Activated CD8-positive, alpha-beta memory T cell treated with anti-CD3 and anti-CD28 coated beads, Interleukin-2, amount 50 U/mL, for 1 hour (primary cell): Measurements from ENCODE around the gene RAI1.

Experiments used
- DNase-seq: peaks from one replicate; pipeline ENCODE4 v3.0.0-alpha.2; 2020; ENCODE audit errors: extremely low read depth

RAI1 gene

GRCh38 chr17:17767154-17767869 lies 86.1 kb downstream of the RAI1 start:
- DNase-seq = no peak

GRCh38 chr17:17767887-17768418 lies 86.7 kb downstream of the RAI1 start:
- no peak for DNase-seq

DNA sequence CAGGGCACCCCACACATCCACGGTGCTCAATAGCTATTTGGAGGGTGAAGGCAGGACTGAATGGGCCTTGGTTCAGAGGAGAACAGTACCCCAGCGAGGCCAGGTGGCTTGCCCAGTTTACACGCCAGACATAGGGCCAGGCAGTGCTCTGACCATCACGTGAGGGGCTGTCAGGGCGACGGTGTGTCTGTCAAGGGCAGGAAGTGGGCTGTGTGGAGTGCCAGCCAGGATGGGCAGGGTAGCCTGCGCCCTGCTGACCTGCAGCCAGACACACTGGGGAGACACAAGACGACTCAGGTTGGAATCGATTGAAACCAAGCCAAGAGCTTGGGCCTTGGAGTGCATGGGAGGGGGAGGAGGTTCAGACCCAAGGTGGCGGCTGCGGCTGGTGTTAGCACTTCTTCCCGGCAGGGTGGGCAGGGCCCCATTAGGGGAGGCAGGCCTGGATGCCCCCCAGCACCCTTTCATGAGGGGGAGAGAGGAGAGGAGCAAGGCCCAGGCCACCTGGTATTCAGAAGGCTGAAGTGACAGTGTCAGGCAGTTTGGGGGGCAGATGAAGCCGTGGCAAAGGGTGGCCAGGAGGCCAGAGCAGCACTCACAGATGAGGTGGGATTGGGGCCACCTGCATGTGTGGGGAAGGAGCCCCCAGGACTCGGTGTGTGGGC lies 87.3 kb downstream of the RAI1 start:
- no peak for DNase-seq

GRCh38 chr17:17769869-17770631 lies 88.8 kb downstream of the RAI1 start:
- no peak for DNase-seq

DNA sequence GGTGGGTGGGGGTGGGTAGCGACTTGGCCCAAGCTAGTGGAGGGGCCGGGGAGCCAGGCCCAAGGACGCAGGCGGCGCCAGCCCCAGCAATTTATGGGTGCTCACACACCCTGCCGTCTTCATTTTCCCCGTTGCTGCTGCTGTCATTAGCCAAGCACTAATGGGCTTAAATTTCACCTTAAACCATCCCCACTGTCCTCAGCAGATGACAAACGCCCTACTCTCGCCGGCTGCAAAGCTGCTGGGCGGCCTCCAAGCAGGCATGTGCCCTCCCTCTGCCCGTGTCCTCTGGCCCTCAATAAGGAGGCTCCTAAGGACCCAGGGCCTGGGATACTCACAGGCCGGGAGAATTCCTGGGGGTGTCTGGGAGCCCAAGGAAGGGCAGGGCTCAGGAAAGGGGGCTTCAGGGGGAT lies 89.4 kb downstream of the RAI1 start:
- DNase-seq = no peak

GRCh38 chr17:17771498-17772201 lies 90.4 kb downstream of the RAI1 start:
- no peak for DNase-seq

- no peak for DNase-seq
Observed at GRCh38 chr17:17772231-17772630, 91.0 kb downstream of the RAI1 start.

- DNase-seq = no peak
Observed at GRCh38 chr17:17774009-17774881, 93.0 kb downstream of the RAI1 start.

DNA sequence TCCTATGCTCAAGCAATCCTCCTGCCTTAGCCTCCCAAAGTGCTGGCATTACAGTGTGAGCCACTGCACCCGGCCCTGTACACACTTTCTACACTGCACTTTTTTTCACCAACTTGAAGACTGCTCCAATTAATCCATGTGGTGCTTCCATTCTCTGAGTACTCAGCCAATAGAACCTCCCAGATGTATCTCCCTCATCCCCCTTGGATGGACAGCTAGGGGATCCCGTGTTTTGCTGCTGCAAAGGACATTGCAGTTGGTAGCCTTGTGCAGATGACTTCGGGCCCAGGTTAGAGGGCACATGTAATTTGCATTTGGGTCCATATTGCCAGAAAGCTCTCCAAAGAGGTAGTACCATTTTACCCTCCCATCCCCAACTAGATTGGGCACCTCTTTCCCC lies 95.6 kb downstream of the RAI1 start:
- no peak for DNase-seq

DNA sequence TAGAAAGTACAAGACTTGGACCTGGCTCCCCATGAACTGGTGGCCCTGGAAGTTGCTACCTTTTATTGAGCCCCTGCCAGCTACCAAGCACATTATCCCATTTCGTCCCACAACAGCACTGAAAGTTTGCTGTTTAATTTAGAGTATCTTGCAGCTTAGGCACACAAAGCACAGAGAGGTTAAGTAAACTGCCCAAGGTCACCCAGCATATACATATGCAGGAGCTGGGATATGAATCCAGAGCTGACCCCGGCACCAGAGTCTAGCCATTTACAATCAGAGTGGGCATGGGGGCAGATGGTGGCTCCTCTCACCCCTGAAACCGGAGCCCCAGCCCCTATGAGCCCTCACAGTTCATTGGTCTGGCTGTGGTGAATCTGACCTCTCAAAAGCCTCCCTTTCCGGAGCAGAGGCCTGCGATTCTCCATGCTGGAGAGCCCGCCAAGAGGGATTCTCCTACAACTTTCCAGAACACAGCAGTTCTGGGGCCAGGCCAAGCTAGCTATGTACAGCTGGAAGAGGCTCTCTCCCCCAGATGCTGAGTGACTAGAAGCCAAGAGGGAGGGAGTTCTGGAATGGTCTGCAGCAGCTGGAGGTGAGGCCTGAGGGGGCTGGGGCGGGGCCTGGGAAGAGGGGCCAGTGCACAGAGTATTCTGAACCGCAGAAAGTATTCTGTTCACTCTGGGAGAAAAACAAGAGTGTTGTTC lies 97.2 kb downstream of the RAI1 start:
- no peak for DNase-seq

DNA sequence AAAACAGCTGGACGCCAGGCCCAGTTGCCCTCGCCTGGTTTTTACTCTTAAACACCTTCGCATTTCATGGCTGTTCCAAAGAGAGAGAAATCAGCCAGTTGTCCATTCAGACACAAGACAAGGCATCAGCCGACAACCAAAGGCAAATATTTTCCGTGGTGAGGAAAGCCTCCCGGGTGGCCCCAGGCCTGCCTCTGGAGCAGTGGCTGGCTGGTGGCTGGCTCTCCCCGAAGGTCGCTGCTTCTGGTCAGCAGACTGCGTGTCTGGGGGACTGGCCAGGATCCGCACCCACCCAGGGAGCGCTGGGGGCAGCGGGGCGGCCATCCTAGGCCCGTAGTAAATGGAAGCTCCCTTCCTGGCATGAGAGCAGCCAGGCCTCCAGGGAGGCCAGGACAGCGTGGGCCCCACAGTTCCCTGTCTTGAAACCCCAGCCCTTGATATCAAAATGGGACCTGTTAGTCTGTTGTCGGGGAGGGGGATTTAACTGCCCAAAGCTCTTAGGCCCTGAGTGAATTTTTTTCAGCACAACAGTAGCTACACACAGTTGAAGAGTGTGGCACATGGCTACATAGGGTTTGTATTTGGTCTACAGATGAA lies 97.9 kb downstream of the RAI1 start:
- DNase-seq = no peak

DNA sequence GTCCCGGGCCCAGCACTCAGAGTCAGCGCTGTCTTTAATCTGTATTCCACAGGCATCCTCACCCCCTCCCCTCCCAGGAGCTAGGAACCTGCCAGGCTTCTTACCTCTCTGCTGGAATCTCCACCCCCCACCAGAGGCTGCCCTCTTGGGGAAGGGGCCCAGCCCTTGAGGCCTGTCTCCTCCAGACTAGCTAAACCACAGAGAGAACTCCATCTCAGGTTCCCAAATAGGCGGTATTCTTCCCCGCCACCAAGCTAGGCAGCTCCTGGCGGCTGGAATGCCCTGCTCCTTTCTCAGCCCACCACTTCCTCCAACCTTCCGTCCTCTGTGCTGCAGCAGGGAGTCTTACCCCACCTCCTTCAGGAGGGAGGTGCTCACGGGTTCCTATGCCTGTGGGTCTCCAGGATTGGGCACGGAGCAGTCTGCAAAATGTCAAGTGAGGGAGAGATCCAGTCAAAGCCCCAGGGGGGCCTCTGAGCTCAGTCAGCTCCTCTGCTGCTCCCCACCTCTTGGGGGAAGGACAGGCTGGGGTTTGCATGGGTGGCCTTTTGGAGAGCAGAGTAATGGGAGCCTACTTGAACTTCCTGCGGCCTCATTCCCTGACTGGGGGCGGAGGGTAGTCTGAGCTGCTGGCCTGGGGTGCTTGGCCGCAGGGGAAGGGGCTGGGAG lies 99.8 kb downstream of the RAI1 start:
- no peak for DNase-seq

GRCh38 chr17:17781591-17782496 lies 100.6 kb downstream of the RAI1 start:
- DNase-seq = no peak

DNA sequence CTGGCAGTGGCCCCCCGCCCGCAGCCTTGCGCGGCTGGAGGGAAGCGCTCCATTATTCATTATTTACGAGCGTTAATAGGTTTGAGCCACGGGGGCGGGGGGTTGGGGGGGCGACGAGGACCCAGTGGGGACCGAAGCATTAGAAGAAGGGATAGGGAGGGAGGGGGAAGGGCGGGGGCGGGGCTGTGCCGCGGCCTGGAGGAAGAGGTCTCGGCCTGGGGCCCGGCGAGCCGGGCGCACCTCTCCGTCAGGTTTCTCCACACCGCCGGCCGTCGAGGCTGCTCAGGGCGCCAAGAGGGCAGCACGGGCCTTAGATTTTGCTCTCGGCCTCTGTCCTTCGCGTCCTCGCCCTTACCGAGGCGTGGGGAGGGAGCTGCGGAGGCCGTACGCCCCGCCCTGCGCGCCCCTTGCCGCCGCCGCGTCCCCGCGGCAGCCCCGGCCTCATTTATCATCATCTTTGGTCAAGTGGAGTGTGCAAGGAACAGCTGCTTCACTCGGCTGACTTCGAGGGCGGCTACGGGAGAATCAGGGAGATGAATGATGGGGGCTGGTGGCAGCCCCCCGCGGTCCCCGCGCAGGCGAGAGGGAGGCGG lies 101.4 kb downstream of the RAI1 start:
- no peak for DNase-seq

DNA sequence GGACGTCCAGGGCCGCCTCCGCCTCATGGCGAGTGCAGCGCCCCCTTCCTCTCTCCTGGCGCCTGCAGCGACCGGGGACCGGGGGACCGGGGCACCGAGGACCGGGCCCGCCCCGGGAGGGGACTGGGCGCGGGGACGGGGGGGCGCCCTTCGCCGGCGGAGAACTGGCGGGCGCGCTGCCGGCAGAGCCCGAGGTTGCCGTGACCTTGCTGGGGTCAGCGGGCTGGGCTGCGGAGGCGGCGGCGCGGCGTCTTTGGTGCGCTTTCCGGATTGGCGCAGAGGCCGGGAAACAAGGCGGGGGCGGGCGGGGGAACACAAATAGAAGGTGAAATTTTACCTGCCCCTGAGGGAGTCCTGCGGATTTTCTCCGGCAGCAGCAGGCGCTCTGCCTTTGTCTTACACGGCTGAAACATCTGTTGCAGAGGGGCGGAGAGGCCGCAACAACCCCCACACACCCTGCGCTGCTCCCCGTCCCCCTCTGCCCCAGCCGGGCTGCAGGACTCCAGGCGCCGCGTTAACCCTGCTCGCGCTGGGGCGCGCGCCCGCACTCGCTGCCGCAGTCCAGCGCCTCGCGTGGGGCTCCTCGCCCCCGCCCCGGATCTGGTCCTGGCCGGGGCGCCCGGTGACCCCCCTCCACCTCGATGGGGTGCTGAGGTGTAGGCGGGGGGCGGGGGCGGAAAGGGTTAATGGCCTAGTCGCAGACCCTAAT lies 102.0 kb downstream of the RAI1 start:
- DNase-seq = no peak

GRCh38 chr17:17783825-17784656 lies 102.8 kb downstream of the RAI1 start:
- no peak for DNase-seq
